Panc1 (cell line): ENCODE measurements around the gene ATP11A. TPM values are rescaled to one million over a fixed set of nuclear protein-coding genes. Genes with fewer than 3 reads are reported as not detected.

Experiments used
- ATAC-seq: fragments of 200-7000 bp; cut with Tn5 transposase; 2 replicates; pipeline ENCODE4 v1.9.1; 2020; ENCODE audit warnings: mild to moderate bottlenecking, moderate library complexity
- BruUV-seq: library from RNA; stranded (reverse); fragments of 400-500 nt; replicated peaks from 2 replicates; lab custom pipeline; 2021; lab: Mats Ljungman, UMichigan
- CTCF ChIA-PET: fragments of 300-600 bp; sonication (Branson Sonifier 250); formaldehyde crosslinking; loops from one replicate; lab custom pipeline; 2022; ENCODE audit warnings: antibody characterized with exemption; lab: Charles Lee
- POLR2A ChIA-PET: fragments of 300-600 bp; sonication (Branson Sonifier 250); formaldehyde crosslinking; loops from one replicate; lab custom pipeline; 2022; ENCODE audit warnings: antibody characterized with exemption; lab: Charles Lee
- DNase-seq: peaks from one replicate; pipeline ENCODE4 v3.0.0-alpha.2; 2010; ENCODE audit warnings: low read depth, low spot score
- H3K27ac ChIP-seq: 2 replicates; pipeline ENCODE4 v1.5.1; 2011; ENCODE audit warnings: mild to moderate bottlenecking, low read length, inconsistent platforms
- H3K27me3 ChIP-seq: fragments of 200-500 bp; sonication (Bioruptor generic); 2 replicates; pipeline ENCODE4 v1.6.0; 2014; ENCODE audit warnings: low read length, inconsistent platforms; ENCODE audit not compliant: control insufficient read depth, insufficient read depth
- H3K36me3 ChIP-seq: fragments of 200-500 bp; sonication (Bioruptor generic); 2 replicates; pipeline ENCODE4 v1.5.1; 2014; ENCODE audit warnings: inconsistent platforms, mild to moderate bottlenecking, low read length, moderate library complexity; ENCODE audit not compliant: control insufficient read depth, insufficient read depth
- H3K4me1 ChIP-seq: 2 replicates; pipeline ENCODE4 v1.5.1; 2011; ENCODE audit warnings: inconsistent platforms, mild to moderate bottlenecking, low read length, moderate library complexity; ENCODE audit not compliant: control insufficient read depth, insufficient read depth
- H3K4me3 ChIP-seq, 2 experiments: 2 replicates each; pipeline ENCODE4 v1.5.1; 2011 to 2012; ENCODE audit warnings: low read depth in 2 of 2, low read length in 2 of 2, mild to moderate bottlenecking in 2 of 2, inconsistent platforms in 1 of 2, moderate library complexity in 1 of 2
- H3K9me3 ChIP-seq: fragments of 200-500 bp; sonication (Bioruptor generic); 2 replicates; pipeline ENCODE4 v1.5.1; 2014; ENCODE audit warnings: low read depth, mild to moderate bottlenecking, inconsistent platforms, low read length, moderate library complexity; ENCODE audit not compliant: control insufficient read depth, insufficient read depth
- CTCF ChIP-seq: fragments of 450-650 bp; IDR thresholded peaks from 2 replicates; pipeline ENCODE4 v1.5.1; 2017; ENCODE audit warnings: mild to moderate bottlenecking
- POLR2AphosphoS5 ChIP-seq: IDR thresholded peaks from 2 replicates; pipeline ENCODE4 v1.6.1; 2012; ENCODE audit warnings: mild to moderate bottlenecking, low read depth, low read length, moderate library complexity
- SIN3A ChIP-seq: IDR thresholded peaks from 2 replicates; pipeline ENCODE4 v1.6.1; 2012; ENCODE audit warnings: low read depth, mild to moderate bottlenecking, low read length, moderate library complexity, borderline replicate concordance; ENCODE audit not compliant: insufficient read depth
- TCF7L2 ChIP-seq: IDR thresholded peaks from 2 replicates; pipeline ENCODE4 v1.6.1; 2011; ENCODE audit warnings: mild to moderate bottlenecking, low read depth, low read length, inconsistent platforms
- in situ Hi-C: cut with HindIII; loops from 2 replicates; pipeline ENCODE4 v1.10.0; 2016; ENCODE audit warnings: low sequenced_read_pairs, low pct_unique_long_range_greater_than_20kb
- intact Hi-C: fragments of 100-400 bp; cut with micrococcal nuclease; formaldehyde crosslinking; loops from one replicate; pipeline ENCODE4 v1.10.0; 2022; ENCODE audit not compliant: unreplicated experiment
- total RNA-seq: library from RNA; stranded (reverse); gene quantifications from one replicate; pipeline ENCODE4 v1.2.1, GENCODE V29; 2021; ENCODE audit not compliant: unreplicated experiment
- TF ChIP-seq, protein P1 (sequence below), 2 experiments: IDR thresholded peaks; 2 replicates each; pipeline ENCODE4 v1.6.1; 2011 to 2012; ENCODE audit warnings: low read depth in 2 of 2, control low read depth in 1 of 2, low read length in 1 of 2, mild to moderate bottlenecking in 1 of 2, moderate library complexity in 1 of 2; ENCODE audit not compliant: insufficient read depth in 1 of 2

Gene ATP11A
- total RNA-seq, 1 experiment from 2014 or later, result 85.8 TPM

DNA sequence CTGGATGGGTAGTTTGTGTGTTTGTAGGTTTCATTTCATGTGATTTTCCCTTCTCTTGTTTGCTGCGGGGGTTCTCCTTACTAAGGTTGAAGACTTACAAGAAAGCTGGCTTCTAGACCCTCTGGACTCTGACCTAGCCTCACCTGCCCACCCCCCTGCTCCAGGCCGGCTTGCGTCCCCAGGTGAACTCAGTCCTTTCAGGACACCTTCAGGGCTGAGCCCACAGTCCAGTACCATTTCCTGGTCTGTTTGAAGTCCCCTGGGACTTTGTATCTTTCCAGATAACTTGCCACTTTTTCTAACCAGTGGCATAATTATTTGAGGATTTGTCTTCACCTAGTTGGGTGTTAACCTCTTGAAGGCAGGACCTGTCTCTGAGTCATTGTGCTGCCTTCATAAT, 227.9 kb downstream of the ATP11A start:
- Histone ChIP-seq H3K27me3 (no peaks in the 10 kb centered on the region; the same call in 1 of the 2 replicates), H3K27ac (no peak overlapping the region), H3K4me1 (no peaks in the 10 kb centered on the region), H3K36me3 (no peaks in the 10 kb centered on the region), H3K9me3 (no peaks in the 10 kb centered on the region), H3K4me3 (no peak overlapping the region)
- ChIA-PET POLR2A (interaction anchor here (0.6 kb wide), 1 partner anchor 110 kb away, joined by 3 read pairs; no protein-coding TSS in a partner anchor), CTCF (no interaction called here)
- intact Hi-C loops (no loop called here), in situ Hi-C loops (no loop called here)
- TF ChIP-seq, protein P1, sequence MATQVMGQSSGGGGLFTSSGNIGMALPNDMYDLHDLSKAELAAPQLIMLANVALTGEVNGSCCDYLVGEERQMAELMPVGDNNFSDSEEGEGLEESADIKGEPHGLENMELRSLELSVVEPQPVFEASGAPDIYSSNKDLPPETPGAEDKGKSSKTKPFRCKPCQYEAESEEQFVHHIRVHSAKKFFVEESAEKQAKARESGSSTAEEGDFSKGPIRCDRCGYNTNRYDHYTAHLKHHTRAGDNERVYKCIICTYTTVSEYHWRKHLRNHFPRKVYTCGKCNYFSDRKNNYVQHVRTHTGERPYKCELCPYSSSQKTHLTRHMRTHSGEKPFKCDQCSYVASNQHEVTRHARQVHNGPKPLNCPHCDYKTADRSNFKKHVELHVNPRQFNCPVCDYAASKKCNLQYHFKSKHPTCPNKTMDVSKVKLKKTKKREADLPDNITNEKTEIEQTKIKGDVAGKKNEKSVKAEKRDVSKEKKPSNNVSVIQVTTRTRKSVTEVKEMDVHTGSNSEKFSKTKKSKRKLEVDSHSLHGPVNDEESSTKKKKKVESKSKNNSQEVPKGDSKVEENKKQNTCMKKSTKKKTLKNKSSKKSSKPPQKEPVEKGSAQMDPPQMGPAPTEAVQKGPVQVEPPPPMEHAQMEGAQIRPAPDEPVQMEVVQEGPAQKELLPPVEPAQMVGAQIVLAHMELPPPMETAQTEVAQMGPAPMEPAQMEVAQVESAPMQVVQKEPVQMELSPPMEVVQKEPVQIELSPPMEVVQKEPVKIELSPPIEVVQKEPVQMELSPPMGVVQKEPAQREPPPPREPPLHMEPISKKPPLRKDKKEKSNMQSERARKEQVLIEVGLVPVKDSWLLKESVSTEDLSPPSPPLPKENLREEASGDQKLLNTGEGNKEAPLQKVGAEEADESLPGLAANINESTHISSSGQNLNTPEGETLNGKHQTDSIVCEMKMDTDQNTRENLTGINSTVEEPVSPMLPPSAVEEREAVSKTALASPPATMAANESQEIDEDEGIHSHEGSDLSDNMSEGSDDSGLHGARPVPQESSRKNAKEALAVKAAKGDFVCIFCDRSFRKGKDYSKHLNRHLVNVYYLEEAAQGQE (IDR thresholded peaks at IDR 0.05; ENCODE audit: insufficient read depth in 1 of 2, low read depth in 2 of 2, low read length in 1 of 2), result no peak
- TF ChIP-seq SIN3A, result no peak
- no peak for TF ChIP-seq CTCF
- TF ChIP-seq TCF7L2, result no peak
- TF ChIP-seq POLR2AphosphoS5, result no peak
- DNase-seq (no peak), ATAC-seq (no peak)
- no TSS peak for BruUV-seq

DNA sequence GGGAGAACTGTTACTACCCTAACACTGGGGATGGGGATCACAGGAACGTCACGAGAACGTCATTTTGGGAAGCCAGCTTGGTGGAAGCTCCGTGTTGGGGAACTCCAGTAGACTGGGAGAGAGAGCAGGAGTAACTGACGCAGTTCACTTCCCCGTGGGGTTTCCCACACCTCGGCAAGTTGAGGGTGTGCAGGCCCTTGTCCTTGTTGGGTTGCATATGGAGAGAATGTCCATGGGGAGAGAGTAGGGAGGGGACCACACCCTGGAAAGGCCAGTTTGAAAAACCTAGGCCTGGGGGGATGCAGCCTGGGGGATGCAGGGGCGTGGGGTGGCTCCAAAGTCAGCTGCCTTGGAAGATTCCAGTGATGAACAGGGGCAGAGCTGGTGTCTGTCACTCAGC, 228.4 kb downstream of the ATP11A start:
- Histone ChIP-seq H3K27me3 (no peaks in the 10 kb centered on the region; the same call in 1 of the 2 replicates), H3K9me3 (no peaks in the 10 kb centered on the region), H3K27ac (no peak overlapping the region), H3K4me1 (no peaks in the 10 kb centered on the region), H3K36me3 (no peaks in the 10 kb centered on the region), H3K4me3 (no peak overlapping the region)
- POLR2A ChIA-PET, result interaction anchor here (0.6 kb wide), 1 partner anchor 110 kb away, joined by 3 read pairs; no protein-coding TSS in a partner anchor
- no TSS peak for BruUV-seq
- in situ Hi-C loops, result no loop called here
- ATAC-seq, result no peak
- CTCF ChIA-PET, result no interaction called here
- DNase-seq, result no peak
- intact Hi-C loops, result no loop called here
- TF ChIP-seq POLR2AphosphoS5 (no peak), CTCF (no peak), TCF7L2 (no peak), SIN3A (no peak)
- TF ChIP-seq, protein P1 (IDR thresholded peaks at IDR 0.05; ENCODE audit: insufficient read depth in 1 of 2, low read depth in 2 of 2, low read length in 1 of 2), result no peak
